SW 1271 (cell line): ENCODE results near the gene TACC2.
A peak's percentile ranks its signal among the peaks of the same experiment; 100 is the strongest.

Experiments used
- DNase-seq, 2 experiments: peaks; one replicate each; lab custom pipeline; 2025; lab: John Stamatoyannopoulos, UW

TACC2 gene

DNA sequence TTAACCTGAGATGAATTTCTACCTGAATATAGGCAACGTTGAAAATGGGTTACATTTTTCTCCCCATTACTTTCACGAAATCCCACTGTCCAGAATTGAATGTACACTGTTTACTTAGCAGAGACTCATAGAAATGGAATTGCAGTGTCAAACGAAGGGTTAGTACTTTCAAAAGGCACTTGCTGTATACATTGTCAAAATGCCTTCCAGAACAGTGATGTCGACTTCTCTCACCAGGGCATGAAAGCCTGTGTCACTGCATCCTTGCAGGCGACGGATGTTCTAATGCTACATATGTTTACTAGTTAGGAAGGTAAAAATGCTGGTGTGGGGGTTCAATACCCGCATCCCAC lies 41.2 kb downstream of the TACC2 start:
- no peak for DNase-seq

- DNase-seq, result no peak
These were observed 44.4 kb downstream of the TACC2 start for GRCh38 chr10:122033224-122033926.

DNA sequence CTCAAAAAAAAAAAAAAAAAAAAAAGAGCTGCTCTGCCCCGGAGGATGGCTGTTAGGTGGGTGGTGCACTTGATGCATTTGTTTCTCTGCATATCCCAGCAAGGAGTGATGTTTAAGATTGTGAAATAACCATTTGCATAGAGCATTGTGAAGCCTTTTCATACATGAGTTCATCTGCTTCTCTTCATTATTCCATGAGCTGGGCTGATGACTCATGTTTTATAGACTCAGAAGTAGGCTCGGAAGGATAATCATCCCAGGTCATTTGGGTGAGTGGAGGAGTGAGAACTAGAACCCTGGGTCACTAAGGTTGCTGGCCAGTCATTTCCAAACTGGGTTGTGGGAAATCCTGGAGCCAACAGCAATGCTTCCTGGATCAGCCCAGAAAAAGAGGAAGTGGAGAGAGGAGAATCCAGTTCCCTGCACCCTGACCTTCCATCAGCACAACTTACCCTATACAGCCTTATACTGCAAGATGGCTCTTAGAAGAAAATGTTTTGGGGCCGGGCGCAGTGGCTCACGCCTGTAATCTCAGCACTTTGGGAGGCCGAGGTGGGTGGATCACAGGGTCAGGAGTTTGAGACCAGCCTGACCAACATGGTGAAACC lies 45.3 kb downstream of the TACC2 start:
- no peak for DNase-seq

- no peak for DNase-seq
These were observed 51.8 kb downstream of the TACC2 start for GRCh38 chr10:122040786-122041185.

DNA sequence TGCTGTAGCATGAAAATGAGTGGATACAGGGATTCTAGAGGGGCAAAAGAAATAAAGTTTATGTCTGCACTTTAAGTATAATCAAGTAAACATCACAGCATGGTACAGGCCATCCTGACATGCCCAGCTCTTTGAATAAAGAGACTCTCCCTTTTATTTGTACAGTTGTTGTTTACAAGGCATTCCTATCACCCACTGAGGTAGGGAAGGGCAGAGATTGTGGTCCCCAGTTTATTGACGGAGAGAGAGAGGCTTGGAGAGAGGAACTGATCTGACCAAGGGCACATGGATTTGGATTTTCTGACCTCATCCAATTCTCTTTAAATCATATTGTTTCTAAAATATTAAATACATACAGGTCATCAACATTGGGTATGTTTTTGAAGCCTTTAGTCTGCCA lies 53.9 kb downstream of the TACC2 start:
- no peak for DNase-seq

DNA sequence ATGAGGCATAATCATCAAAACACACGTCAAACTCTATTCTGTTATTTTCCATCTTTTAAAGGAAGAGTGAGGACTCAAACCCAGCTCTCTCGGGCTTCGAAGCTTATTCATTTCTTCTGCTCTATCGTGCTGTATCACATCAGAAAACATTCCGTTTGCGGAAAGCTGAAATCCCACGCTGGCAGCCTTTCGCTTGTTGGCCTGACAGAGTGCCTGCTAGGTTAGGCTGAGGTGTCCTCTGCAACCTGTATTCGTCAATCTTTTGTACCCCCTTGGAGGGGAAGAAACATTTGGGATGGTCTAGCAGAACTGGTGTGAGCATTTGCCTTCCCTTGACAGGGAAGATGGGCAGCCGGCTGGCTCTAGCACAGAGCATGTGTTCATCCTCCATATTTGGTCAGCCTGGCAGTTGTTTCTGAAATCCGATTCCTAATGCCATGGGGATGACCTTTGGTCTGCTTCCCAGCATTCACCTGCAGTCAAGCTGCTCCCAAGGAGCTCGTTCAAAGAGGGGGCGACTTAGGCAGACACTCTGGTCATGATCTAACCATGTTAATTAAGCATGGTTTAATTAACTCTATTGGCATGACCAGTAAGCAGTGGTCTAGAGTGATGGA lies 55.2 kb downstream of the TACC2 start:
- DNase-seq, result no peak

GRCh38 chr10:122044713-122045112 lies 55.8 kb downstream of the TACC2 start:
- no peak for DNase-seq

GRCh38 chr10:122045212-122045611 lies 56.2 kb downstream of the TACC2 start:
- DNase-seq, result no peak

GRCh38 chr10:122047560-122047959 lies 58.6 kb downstream of the TACC2 start:
- DNase-seq, result no peak

DNA sequence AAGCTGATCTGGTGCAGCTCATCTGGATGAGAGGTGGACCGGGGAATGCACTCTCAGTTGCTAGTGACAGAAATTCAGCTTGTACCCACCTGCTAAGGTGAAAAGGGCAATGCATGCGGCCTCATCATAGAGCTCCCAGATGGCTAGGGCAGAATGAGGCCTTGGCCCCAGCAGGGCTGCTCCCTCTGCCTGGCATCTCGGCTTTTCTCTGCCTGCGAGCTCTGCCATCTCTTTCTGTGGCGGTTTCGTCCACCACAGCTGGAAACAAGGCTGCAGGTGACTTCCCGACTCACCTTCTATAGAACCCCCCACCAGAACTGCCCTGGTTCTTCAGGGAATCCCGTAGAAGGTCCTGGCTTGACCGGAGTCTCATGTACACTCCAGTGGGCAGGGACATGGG lies 60.1 kb downstream of the TACC2 start:
- DNase-seq, result no peak

- no peak for DNase-seq
These were observed 61.3 kb downstream of the TACC2 start for GRCh38 chr10:122050311-122050710.

- no peak for DNase-seq
These were observed 61.8 kb downstream of the TACC2 start for GRCh38 chr10:122050811-122051210.

DNA sequence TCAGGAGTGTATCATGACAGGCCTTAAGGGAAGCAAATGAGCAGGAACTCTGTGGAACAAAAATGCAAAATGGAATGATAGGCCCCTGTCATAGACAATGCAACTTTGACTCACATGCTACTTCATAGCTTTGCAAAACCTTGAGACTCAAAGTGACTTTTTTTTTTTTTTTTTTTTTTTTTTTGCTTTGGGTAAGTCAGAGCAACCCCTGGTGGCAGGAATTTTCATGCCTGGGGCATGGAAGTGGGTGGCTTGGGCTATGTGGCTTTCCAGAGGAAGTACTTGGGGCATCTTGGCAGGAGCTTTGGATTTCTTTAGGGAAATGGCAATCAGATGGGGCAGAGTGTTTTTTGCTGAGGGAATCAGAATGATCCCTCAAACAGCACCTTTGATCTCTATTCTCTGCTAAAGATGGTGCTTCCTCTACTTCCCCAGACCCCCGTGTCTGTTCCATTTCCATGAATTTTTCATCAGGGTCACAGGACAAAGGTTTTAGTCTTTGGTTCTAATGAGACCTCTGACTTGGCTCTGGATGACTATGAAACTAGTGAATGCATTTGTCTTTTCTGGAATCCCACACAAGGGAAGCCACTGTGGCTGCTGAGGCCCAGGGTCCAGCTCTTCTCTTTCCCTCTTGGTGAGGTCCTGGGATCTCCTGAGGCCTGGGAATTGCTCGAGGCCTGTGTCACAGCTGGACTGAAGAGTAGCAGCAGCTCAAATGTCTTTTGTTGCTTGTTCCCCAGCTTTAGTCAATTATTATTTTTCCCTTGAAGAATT lies 62.8 kb downstream of the TACC2 start:
- peak; percentile 37 to 64 for DNase-seq

- DNase-seq, result no peak
These were observed 63.7 kb downstream of the TACC2 start for GRCh38 chr10:122052701-122053100.

DNA sequence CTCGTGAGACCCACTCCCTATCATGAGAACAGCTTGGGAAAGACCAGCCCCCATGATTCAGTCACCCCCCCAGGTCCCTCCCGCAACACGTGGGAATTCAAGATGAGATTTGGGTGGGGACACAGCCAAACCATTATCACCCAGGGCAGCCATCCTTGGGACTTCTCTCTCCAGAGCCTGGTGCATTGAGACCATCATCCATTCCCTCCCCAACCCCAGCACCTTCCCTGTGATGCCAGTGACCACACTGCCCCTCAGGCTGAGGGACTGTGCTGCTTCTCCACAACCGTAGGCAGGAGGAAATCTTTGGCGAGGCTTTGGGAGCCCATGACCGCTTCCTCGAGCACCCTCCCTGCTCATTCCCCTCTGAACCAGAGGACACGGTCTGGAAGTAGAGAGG lies 64.4 kb downstream of the TACC2 start:
- DNase-seq, result no peak

GRCh38 chr10:122054048-122055025 lies 65.4 kb downstream of the TACC2 start:
- peak in 1 of 2 experiments; percentile 5 for DNase-seq

DNA sequence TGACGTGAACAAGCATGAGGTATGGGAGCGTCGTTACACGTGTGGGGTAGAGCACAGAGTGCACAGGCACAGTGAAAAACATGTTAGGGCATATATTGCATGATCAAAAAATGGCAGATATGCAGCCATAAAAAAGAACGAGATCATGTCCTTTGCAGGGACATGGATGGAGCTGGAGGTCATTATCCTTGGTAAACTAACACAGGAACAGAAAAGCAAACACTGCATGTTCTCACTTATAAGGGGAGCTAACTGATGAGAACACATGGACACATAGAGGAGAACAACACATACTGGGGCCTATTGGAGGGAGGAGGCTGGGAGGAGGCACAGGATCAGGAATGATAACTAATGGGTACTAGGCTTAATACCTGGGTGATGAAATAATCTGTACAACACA lies 66.3 kb downstream of the TACC2 start:
- no peak for DNase-seq

DNA sequence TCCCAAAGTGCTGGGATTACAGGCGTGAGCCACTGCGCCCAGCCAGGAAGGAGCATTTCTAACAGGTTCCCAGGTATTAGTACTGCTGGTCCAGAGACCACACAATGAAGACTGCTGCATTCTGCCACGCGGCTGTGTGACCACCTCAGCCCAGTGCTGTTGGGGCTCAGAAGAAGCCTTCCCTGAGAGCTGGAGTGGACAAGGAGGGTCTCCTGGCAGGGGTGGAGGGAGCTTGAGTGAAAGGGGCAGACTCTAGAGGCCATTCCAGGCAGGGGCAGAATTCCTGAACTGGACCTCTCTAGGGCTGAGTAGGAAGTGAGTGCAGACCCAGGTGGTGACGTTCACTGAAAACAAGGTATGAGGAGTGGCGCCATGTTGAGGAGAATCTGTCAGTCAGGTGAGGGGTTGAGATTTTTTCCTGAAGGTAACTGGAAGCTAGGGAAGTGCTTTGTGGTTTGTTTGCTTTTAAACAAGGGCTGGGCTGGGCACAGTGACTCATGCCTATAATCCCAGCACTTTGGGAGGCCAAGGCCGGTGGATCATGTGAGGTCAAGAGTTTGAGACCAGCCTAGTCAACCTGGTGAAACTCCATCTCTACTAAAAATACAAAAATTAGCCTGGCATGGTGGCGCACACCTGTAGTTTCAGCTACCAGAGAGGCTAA lies 67.6 kb downstream of the TACC2 start:
- no peak for DNase-seq

- no peak for DNase-seq
These were observed 69.0 kb downstream of the TACC2 start for GRCh38 chr10:122057841-122058413.

DNA sequence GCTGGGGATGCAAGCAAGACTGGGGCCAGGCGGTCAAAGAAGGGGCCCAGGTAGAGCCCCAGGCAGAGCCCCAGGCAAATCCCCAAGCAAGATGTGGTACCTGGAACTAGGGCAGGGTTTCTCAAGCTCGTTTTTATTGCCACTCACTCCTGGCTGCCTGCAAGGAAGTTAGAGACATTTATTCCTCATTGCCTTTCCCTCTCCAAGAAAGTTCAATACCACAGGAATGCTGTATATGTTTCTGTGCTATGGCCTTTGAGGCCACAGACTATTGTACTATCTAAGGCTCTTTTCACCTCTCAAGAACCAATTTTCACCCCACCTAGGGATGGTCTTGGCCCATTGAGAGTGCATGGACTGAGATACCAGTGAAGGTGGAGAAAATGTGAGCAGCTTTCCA lies 71.3 kb downstream of the TACC2 start:
- DNase-seq, result no peak
